ENCODE measurements around the gene RFK.
"Not testable (repeated sequence)": the region's sequence is repeated elsewhere in the genome, so short reads cannot be mapped to it uniquely, and the experiment has no call there.

RFK gene

GRCh38 chr9:76394195-76394959 lies at the start of gene RFK:
Gene RFK, minus strand, starts transcription at chr9:76394426. Its CDS starts 255 bp downstream, at chr9:76394171.
- DNase-seq = peak; percentile 93

GRCh38 chr9:76443887-76444286 lies 49.7 kb upstream of the RFK start:
- DNase-seq = no peak

GRCh38 chr9:76441551-76442322 lies 47.5 kb upstream of the RFK start:
- no peak for DNase-seq

GRCh38 chr9:76438841-76439588 lies 44.8 kb upstream of the RFK start:
- DNase-seq = no peak

- DNase-seq = not testable (repeated sequence)
These were observed 42.9 kb upstream of the RFK start for GRCh38 chr9:76437017-76437699.

- not testable (repeated sequence) for DNase-seq
These were observed 40.7 kb upstream of the RFK start for GRCh38 chr9:76434897-76435296.

GRCh38 chr9:76433836-76434235 lies 39.6 kb upstream of the RFK start:
- DNase-seq = no peak

GRCh38 chr9:76433406-76433805 lies 39.2 kb upstream of the RFK start:
- no peak for DNase-seq

- no peak for DNase-seq
These were observed 37.4 kb upstream of the RFK start for GRCh38 chr9:76431601-76432000.

GRCh38 chr9:76426807-76427419 lies 32.7 kb upstream of the RFK start:
- DNase-seq = no peak

- DNase-seq = no peak
These were observed 31.6 kb upstream of the RFK start for GRCh38 chr9:76425677-76426453.

- no peak for DNase-seq
These were observed 30.3 kb upstream of the RFK start for GRCh38 chr9:76424491-76424890.

GRCh38 chr9:76423216-76424177 lies 29.3 kb upstream of the RFK start:
- DNase-seq = no peak

- DNase-seq = peak; percentile 63
These were observed 25.7 kb upstream of the RFK start for GRCh38 chr9:76419782-76420380.

- no peak for DNase-seq
These were observed 23.2 kb upstream of the RFK start for GRCh38 chr9:76417394-76417793.

- no peak for DNase-seq
These were observed 21.5 kb upstream of the RFK start for GRCh38 chr9:76415731-76416130.

GRCh38 chr9:76415154-76415553 lies 20.9 kb upstream of the RFK start:
- DNase-seq = no peak

GRCh38 chr9:76414661-76415060 lies 20.4 kb upstream of the RFK start:
- DNase-seq = no peak

- no peak for DNase-seq
These were observed 19.4 kb upstream of the RFK start for GRCh38 chr9:76413658-76414057.

- no peak for DNase-seq
These were observed 18.4 kb upstream of the RFK start for GRCh38 chr9:76412638-76413037.
